Epithelial cell of proximal tubule (primary cell): ENCODE results near the gene ADCYAP1. TPM values are rescaled to one million over a fixed set of nuclear protein-coding genes. Genes with fewer than 3 reads are reported as not detected.

Source experiments
- DNase-seq: peaks from one replicate; pipeline ENCODE4 v3.0.0-alpha.2; 2011; ENCODE audit warnings: low read depth
- H3K4me3 ChIP-seq: 2 replicates; pipeline ENCODE4 v1.5.1; 2011; ENCODE audit warnings: low read depth, mild to moderate bottlenecking, low read length
- total RNA-seq: library from RNA; depleted of rRNA; stranded (reverse); fragments of >200 nt; gene quantifications from 2 replicates; pipeline ENCODE4 v1.2.3, GENCODE V29; 2015
- TF ChIP-seq, protein P1 (sequence below): conservative IDR thresholded peaks from 2 replicates; pipeline ENCODE4 v1.5.1; 2012; ENCODE audit warnings: low read depth, mild to moderate bottlenecking, low read length

The ADCYAP1 gene
- total RNA-seq, 1 donor from 2014 or later, result not detected

DNA sequence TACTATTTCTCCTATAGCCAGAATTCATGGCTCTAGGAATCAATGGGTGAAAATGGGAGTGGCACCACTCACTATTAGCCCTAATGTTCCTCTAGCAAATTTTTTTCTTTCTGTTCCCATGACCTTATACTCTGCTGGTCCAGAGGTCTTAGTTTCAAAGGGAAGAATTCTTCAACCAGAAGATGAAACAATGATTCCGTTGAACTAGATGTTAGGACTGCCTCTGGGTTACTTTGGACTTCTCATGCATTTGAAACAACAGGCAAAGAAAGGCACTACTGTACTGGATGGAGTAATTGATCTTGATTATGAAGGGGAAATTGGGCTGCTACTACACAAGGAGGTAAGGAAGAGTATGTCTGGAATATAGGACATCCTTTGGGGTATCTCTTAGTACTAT, 18.6 kb upstream of the ADCYAP1 start:
- no peak for DNase-seq

DNA sequence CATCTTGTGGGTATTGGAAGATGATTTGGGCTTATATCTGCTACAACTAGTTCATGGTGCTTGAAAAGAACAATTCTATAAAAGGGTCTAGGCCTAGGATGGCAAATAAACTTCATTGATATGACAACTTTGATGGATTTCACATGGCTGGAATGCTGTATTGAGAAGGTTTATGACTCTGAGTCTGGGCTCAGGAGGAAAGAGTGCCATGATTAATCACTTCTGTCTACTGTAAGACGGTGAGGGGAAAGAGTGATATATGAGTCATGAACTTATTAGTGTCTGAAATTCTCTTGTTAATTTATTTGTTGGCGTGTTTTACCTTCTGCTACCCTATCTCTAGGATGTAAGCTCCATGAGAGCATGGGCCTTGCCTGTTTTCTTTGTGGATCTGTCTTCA, 17.0 kb upstream of the ADCYAP1 start:
- DNase-seq, result no peak
- TF ChIP-seq, protein P1, sequence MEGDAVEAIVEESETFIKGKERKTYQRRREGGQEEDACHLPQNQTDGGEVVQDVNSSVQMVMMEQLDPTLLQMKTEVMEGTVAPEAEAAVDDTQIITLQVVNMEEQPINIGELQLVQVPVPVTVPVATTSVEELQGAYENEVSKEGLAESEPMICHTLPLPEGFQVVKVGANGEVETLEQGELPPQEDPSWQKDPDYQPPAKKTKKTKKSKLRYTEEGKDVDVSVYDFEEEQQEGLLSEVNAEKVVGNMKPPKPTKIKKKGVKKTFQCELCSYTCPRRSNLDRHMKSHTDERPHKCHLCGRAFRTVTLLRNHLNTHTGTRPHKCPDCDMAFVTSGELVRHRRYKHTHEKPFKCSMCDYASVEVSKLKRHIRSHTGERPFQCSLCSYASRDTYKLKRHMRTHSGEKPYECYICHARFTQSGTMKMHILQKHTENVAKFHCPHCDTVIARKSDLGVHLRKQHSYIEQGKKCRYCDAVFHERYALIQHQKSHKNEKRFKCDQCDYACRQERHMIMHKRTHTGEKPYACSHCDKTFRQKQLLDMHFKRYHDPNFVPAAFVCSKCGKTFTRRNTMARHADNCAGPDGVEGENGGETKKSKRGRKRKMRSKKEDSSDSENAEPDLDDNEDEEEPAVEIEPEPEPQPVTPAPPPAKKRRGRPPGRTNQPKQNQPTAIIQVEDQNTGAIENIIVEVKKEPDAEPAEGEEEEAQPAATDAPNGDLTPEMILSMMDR, result no peak
- H3K4me3 ChIP-seq, result no peak overlapping the region

More for the DNA sequence above, 18.6 kb upstream of the ADCYAP1 start:
- no peak overlapping the region for H3K4me3 ChIP-seq
- TF ChIP-seq, protein P1, result no peak

DNA sequence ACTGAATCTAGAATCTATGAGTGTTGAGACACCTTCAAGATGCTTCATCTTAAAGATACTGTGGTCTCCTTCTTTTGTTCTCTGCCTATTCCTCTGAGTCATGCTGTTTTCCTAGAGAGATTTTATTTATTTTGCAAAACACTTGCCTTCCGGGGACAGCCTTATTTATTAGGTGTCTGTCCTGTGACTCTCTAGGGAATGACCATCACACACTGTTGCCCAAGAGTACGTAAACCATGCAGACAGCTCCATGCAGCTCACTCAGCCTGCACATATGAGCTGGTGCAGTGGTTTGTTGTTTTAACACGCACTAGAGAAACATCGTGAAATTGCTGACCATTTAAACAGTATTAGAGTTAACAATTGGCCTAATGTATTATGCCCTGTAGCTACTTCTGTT, 12.4 kb upstream of the ADCYAP1 start:
- DNase-seq, result no peak
- TF ChIP-seq, protein P1, result no peak
- no peak overlapping the region for H3K4me3 ChIP-seq

DNA sequence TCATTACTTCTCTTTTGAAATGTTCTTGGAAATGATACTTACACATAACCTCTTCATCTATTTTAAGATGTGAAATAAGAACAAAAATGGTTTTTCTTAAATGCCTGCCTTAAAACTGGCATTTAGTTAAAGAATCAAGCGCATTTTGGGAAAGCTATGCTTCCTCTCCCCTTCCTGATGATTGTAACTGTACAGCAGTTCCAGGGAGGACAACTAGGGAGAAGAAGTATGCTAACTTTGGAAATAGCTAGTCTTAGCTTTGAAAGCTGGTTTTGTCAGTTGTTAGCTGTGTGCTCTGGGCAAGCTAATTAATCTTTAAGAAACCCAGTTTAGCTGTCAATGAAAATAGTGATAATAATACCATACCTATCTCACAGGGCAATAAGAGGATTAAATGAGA, 8.4 kb upstream of the ADCYAP1 start:
- no peak overlapping the region for H3K4me3 ChIP-seq
- no peak for DNase-seq
- TF ChIP-seq, protein P1, result no peak

DNA sequence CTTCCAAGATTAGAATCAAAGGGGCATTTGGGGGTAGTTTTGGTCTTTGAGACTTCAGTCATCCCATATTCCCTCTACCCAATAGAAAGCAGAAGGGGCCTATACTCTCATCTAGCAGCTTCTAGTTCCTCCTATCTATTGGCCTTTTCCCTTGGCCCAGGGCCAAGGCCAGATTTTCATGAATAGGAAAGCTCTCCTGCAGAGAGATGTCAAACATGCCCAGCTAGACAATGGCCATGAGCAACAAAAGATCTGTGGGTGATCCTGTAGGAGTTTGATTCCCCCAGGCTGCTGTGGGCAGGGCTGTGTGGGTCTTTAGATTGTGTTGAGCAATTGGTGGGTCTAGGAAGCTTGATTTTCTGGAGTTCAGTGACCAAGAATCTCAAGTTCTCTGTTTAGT, 2.9 kb upstream of the ADCYAP1 start:
- TF ChIP-seq, protein P1, result no peak
- DNase-seq, result no peak
- H3K4me3 ChIP-seq, result no peak overlapping the region

DNA sequence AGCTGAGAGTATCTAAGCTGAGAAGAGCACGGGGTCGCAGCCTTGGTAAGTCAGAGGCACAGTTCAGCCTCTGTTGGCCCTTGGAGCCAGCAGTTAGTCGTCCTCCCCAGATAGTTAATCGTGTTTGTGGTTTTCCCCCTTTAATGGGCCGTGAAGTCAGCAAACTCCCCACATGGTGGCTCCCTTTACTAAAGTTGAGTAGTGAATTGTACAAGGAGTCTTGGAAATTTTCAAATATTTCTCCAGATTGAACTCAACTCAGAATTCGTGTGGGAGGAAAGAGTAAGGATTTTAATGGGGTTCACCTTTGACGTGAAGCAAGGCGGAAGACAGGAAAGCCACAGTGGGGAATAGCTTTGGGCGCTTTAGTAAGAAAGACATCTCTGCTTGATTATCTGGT, 2.4 kb upstream of the ADCYAP1 start:
- H3K4me3 ChIP-seq, result no peak overlapping the region
- TF ChIP-seq, protein P1, result peak; percentile 61
- no peak for DNase-seq

DNA sequence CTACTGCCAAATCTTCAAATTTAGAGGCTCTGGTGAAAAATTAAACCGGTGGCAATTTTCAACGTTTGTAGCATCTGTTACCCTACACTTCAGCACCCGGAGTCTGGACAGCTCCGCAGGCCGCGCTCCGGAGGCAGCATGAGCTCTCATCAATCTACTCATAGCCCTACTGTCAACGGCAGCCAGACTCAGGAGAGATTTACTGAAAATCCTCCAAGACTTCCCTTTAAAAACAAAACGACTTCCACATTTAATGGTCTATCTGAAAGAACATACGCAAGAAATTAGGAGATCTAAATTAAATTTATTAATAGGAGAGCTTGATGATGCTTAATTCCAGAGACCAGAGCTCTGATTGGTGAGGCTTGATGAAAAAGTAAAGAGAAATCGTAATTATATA, 970 bp upstream of the ADCYAP1 start:
- TF ChIP-seq, protein P1, result no peak
- DNase-seq, result no peak
- H3K4me3 ChIP-seq, result no peak overlapping the region
